Spleen (tissue), 11 donors: Measurements from ENCODE around the gene TOMM40L. TPM values are rescaled to one million over a fixed set of nuclear protein-coding genes. Genes with fewer than 3 reads are reported as not detected.
A peak's percentile ranks its signal among the peaks of the same experiment; 100 is the strongest.
"Not testable (repeated sequence)": the region's sequence is repeated elsewhere in the genome, so short reads cannot be mapped to it uniquely, and the experiment has no call there.

ENCODE experiments used
- DNase-seq: peaks from one replicate; pipeline ENCODE4 v3.0.0-alpha.2; 2020
- H3K27ac ChIP-seq, 8 donors: fragments of 200-600 bp; sonication (generic) in 7 of 8; 1 replicate in 4 of 8; 2 replicates in 4 of 8; pipeline versions ENCODE4 v1.5.0 to v1.8.0; 2016 to 2021; ENCODE audit warnings: inconsistent platforms in 4 of 8, mild to moderate bottlenecking in 4 of 8, moderate library complexity in 1 of 8
- H3K27me3 ChIP-seq, 7 donors: fragments of 200-600 bp; sonication (generic) in 6 of 7; replicated peaks in 1 of 7; 1 replicate in 4 of 7; 2 replicates in 3 of 7; pipeline versions ENCODE4 v1.5.0 to v1.8.0; 2016 to 2021; ENCODE audit warnings: inconsistent platforms in 3 of 7, mild to moderate bottlenecking in 1 of 7
- H3K36me3 ChIP-seq, 6 donors: fragments of 200-600 bp; sonication (generic) in 5 of 6; 1 replicate in 4 of 6; 2 replicates in 2 of 6; pipeline versions ENCODE4 v1.5.0 to v1.8.0; 2016 to 2021; ENCODE audit warnings: inconsistent platforms in 2 of 6
- H3K4me1 ChIP-seq, 6 donors: fragments of 200-600 bp; sonication (generic) in 5 of 6; 1 replicate in 3 of 6; 2 replicates in 3 of 6; pipeline versions ENCODE4 v1.5.0 to v1.8.0; 2016 to 2021; ENCODE audit warnings: inconsistent platforms in 3 of 6
- H3K4me3 ChIP-seq, 8 donors: fragments of 200-600 bp; sonication (generic) in 7 of 8; 1 replicate in 4 of 8; 2 replicates in 4 of 8; pipeline versions ENCODE4 v1.5.0 to v1.8.0; 2016 to 2021; ENCODE audit warnings: inconsistent platforms in 4 of 8, mild to moderate bottlenecking in 4 of 8, moderate library complexity in 2 of 8
- H3K9me3 ChIP-seq, 8 donors: fragments of 200-600 bp; sonication (generic) in 7 of 8; 1 replicate in 4 of 8; 2 replicates in 4 of 8; pipeline versions ENCODE4 v1.5.0 to v1.8.0; 2016 to 2021; ENCODE audit warnings: inconsistent platforms in 4 of 8
- POLR2A ChIP-seq, 3 donors: fragments of 450-650 bp; IDR thresholded peaks; one replicate each; pipeline ENCODE4 v1.5.1; 2017; ENCODE audit warnings: antibody characterized with exemption in 3 of 3, mild to moderate bottlenecking in 1 of 3
- POLR2AphosphoS5 ChIP-seq, 3 donors: sonication (generic); formaldehyde crosslinking; IDR thresholded peaks; one replicate each; pipeline ENCODE4 v1.5.1; 2017; ENCODE audit warnings: antibody characterized with exemption in 3 of 3
- WGBS, 5 donors: extraction: QIAGEN DNeasy Blood & Tissue Kit in 3 of 5; methylation state at CpG; one replicate each; pipeline versions ENCODE4 v1.1.5 to v1.1.7; 2013 to 2018; 5-methylcytosine and 5-hydroxymethylcytosine counted together
- intact Hi-C: fragments of 100-400 bp; cut with DNase I; formaldehyde crosslinking; loops from one replicate; pipeline ENCODE4 v1.15.0; 2023; ENCODE audit warnings: low total_unique reads
- polyA plus RNA-seq, 3 donors: library from polyadenylated mRNA; stranded (reverse); fragments of 200-250 nt; gene quantifications; one replicate each; pipeline ENCODE4 v1.2.1, GENCODE V29; 2013
- total RNA-seq, 7 donors: library from RNA; depleted of rRNA in 3 of 7; stranded (reverse); fragments of >200 nt in 3 of 7; fragmentation: NEBNext Ultra II Directional in 4 of 7; extraction: Animal tissue kit (Norgen Biotek cat#: 25700) in 4 of 7; gene quantifications; one replicate each; pipeline versions ENCODE4 v1.1.0 to v1.2.1, GENCODE V29; 2016 to 2021
- TF ChIP-seq, protein P1 (sequence below), 11 experiments: fragments of 200-600 bp in 7 of 11; fragments of 450-650 bp in 4 of 11; sonication (generic) in 4 of 11; IDR thresholded peaks in 8 of 11; conservative IDR thresholded peaks in 3 of 11; 1 replicate in 7 of 11; 2 replicates in 4 of 11; pipeline versions ENCODE4 v1.4.0 to v1.8.0; 2016 to 2021; ENCODE audit warnings: antibody characterized with exemption in 11 of 11, inconsistent platforms in 4 of 11, mild to moderate bottlenecking in 1 of 11
- donor health status: healthy with polysubstance abuse.
- donor health status: DM: no; HTN: no; CAD: no; lungs with moderate emphysema.
- donor health status: DM: no; HTN: no; CAD: no.
- donor health status: Bipolar disorder and iron deficiency.
- donor health status: healthy.
- donor health status: DM: no; HTN: no; CAD: no.
- donor health status: DM: yes; HTN: yes; CAD: no.

TOMM40L gene
- total and polyA plus RNA-seq, 10 donors: 6.2 to 15.3 (median 9.5) TPM

- H3K4me1 ChIP-seq: peaks cover 0 to 3% (median 0%) of the 10 kb centered on the region in 6 donors
- no peak for DNase-seq
- H3K27ac ChIP-seq: no peak overlapping the region
- H3K36me3 ChIP-seq: no peaks in the 10 kb centered on the region
- WGBS, 5 donors: 85 to 96% (median 93%) methylated on average over 4 of the region's 4 CpGs
- TF ChIP-seq POLR2AphosphoS5 (IDR thresholded peaks at IDR 0.05) (no peak), POLR2A (IDR thresholded peaks at IDR 0.05) (no peak)
- TF ChIP-seq, protein P1, sequence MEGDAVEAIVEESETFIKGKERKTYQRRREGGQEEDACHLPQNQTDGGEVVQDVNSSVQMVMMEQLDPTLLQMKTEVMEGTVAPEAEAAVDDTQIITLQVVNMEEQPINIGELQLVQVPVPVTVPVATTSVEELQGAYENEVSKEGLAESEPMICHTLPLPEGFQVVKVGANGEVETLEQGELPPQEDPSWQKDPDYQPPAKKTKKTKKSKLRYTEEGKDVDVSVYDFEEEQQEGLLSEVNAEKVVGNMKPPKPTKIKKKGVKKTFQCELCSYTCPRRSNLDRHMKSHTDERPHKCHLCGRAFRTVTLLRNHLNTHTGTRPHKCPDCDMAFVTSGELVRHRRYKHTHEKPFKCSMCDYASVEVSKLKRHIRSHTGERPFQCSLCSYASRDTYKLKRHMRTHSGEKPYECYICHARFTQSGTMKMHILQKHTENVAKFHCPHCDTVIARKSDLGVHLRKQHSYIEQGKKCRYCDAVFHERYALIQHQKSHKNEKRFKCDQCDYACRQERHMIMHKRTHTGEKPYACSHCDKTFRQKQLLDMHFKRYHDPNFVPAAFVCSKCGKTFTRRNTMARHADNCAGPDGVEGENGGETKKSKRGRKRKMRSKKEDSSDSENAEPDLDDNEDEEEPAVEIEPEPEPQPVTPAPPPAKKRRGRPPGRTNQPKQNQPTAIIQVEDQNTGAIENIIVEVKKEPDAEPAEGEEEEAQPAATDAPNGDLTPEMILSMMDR (IDR thresholded peaks at IDR 0.05 in 8 of 11, conservative IDR thresholded peaks at IDR 0.05 in 3 of 11): no peak
- no peak overlapping the region for H3K4me3 ChIP-seq
- peaks cover 0 to under 1% (median 0%) of the 10 kb centered on the region in 8 donors for H3K9me3 ChIP-seq
- intact Hi-C loops: no loop called here
- H3K27me3 ChIP-seq: no peaks in the 10 kb centered on the region
Observed at GRCh38 chr1:161244888-161245287, 19.0 kb downstream of the TOMM40L start.

DNA sequence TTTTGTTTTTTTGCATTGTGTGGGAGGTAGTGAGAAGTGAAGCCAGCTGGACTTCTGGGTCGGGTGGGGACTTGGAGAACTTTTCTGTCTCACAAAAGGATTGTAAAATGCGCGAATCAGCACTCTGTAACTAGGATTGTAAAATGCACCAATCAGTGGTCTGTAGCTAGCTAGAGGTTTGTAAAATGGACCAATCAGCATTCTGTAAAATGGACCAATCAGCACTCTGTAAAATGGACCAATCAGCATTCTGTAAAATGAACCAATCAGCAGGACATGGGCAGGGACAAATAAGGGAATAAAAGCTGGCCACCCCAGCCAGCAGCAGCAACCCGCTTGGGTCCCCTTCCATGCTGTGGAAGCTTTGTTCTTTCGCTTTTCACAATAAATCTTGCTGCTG, 24.2 kb downstream of the TOMM40L start:
- H3K4me3 ChIP-seq, H3K9me3 ChIP-seq, H3K36me3 ChIP-seq, intact Hi-C loops, H3K4me1 ChIP-seq, H3K27me3 ChIP-seq, DNase-seq: not testable (repeated sequence)
- WGBS, 5 donors: 79 to 88% (median 83%) methylated on average over 5 of the region's 5 CpGs
- H3K27ac ChIP-seq: peak overlapping the region in 2 of 8 donors; percentile 15 to 21

DNA sequence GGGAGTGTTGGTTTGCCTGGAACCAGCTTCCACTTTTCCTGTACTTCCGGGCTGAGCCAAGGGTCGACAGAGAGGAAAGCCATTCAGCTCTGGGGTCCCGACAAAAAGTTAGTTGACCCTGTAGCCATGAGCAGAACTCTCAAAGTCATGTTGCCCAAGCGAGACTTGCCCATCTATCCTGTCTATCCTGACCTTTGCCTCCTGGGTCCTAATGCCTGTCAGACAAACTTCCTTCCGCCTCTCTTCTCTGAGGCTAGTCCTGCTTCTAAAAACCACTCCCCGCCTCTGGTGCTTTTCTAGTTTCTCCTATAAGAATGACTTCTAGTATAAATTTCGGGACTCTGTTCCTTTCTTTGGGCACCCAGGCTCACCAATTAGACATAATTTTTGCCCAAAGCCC, 25.0 kb downstream of the TOMM40L start:
- no peak for DNase-seq
- Histone ChIP-seq H3K9me3 (peaks cover 0 to 8% (median 3%) of the 10 kb centered on the region in 8 donors), H3K27ac (no peak overlapping the region), H3K36me3 (no peaks in the 10 kb centered on the region), H3K27me3 (no peaks in the 10 kb centered on the region), H3K4me1 (no peaks in the 10 kb centered on the region), H3K4me3 (no peak overlapping the region)
- TF ChIP-seq, protein P1 (IDR thresholded peaks at IDR 0.05 in 8 of 11, conservative IDR thresholded peaks at IDR 0.05 in 3 of 11): no peak
- TF ChIP-seq POLR2A (IDR thresholded peaks at IDR 0.05) (no peak), POLR2AphosphoS5 (IDR thresholded peaks at IDR 0.05) (no peak)
- WGBS, 5 donors: 65 to 81% (median 70%) methylated on average over 7 of the region's 7 CpGs
- intact Hi-C loops: no loop called here

DNA sequence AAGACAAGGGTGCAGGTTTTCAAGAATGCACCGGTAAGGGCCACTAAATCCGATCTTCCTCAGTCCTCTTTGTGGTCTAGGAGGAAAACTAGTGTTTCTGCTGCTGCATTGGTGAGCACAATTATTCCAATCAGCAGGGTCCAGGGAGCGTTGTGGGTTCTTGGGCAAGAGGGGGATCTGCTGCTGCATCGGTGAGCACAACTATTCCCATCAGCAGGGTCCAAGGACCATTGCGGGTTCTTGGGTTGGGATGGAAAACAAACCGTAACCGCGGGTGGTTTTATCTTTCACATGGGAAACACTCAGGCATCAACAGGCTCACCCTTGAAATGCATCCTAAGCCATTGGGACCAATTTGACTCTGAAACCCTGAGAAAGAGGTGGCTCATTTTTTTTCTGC, 25.7 kb downstream of the TOMM40L start:
- intact Hi-C loops: no loop called here
- Histone ChIP-seq H3K27ac (no peak overlapping the region), H3K4me3 (no peak overlapping the region), H3K36me3 (no peaks in the 10 kb centered on the region), H3K27me3 (no peaks in the 10 kb centered on the region), H3K4me1 (no peaks in the 10 kb centered on the region), H3K9me3 (peaks cover 0 to 16% (median 7%) of the 10 kb centered on the region in 8 donors)
- TF ChIP-seq POLR2AphosphoS5 (IDR thresholded peaks at IDR 0.05) (no peak), POLR2A (IDR thresholded peaks at IDR 0.05) (no peak)
- TF ChIP-seq, protein P1 (IDR thresholded peaks at IDR 0.05 in 8 of 11, conservative IDR thresholded peaks at IDR 0.05 in 3 of 11): no peak
- no peak for DNase-seq
- 90 to 98% (median 97%) methylated on average over 8 of the region's 8 CpGs for WGBS, 5 donors

DNA sequence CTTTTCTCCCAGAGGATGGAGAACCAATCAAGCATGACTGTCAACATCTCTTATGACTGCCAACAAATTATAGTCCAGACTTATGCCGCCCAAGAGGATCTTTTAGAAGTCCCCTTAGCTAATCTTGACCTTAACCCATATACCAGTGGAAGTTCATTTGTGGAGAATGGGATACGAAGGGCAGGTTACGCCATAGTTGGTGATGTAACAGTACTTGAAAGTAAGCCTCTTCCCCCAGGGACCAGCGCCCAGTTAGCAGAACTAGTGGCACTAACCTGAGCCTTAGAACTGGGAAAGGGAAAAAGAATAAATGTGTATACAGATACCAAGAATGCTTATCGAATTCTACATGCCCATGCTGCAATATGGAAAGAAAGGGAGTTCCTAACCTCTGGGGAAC, 29.4 kb downstream of the TOMM40L start:
- H3K9me3 ChIP-seq: peaks cover 0 to 24% (median 18%) of the 10 kb centered on the region in 8 donors
- H3K27ac ChIP-seq, H3K36me3 ChIP-seq, H3K4me3 ChIP-seq, intact Hi-C loops, DNase-seq: not testable (repeated sequence)
- peaks cover 4 to 37% (median 23%) of the 10 kb centered on the region in 7 donors for H3K27me3 ChIP-seq
- 63 to 88% (median 74%) methylated on average over 5 of the region's 5 CpGs for WGBS, 5 donors
- peaks cover 0 to 16% (median 10%) of the 10 kb centered on the region in 6 donors for H3K4me1 ChIP-seq

DNA sequence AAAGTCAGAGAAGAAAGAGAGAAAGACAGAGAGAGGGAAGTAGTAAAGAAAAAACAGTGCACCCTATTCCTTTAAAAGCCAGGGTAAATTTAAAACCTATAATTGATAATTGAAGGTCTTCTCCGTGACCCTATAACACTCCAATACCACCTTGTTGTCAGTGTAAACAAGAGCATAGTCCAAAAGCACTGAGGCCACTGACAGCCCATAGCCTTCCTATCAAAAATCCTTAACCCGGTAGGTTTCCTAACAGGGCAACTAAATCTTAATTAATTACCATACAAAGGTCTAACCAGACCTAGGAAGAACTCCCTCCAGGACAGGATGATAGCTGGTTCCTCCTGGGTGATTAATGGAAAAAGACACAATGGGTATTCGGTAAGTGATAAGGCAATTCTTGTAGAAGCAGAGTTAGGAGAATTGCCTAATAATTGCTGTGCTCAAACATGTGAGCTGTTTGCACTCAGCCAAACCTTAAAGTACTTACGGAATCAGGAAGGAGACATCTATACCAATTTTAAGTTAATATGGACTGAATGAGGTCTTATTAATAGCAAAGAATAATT, 30.2 kb downstream of the TOMM40L start:
- not testable (repeated sequence) for DNase-seq
- 88 to 91% (median 90%) methylated on average over 4 of the region's 4 CpGs for WGBS, 5 donors

GRCh38 chr1:161257109-161257508, 31.2 kb downstream of the TOMM40L start:
- peaks cover 0 to 22% (median 17%) of the 10 kb centered on the region in 8 donors for H3K9me3 ChIP-seq
- H3K27me3 ChIP-seq: peaks cover 4 to 54% (median 31%) of the 10 kb centered on the region in 7 donors
- WGBS, 5 donors: 90 to 97% (median 93%) methylated on average over 4 to 5 of the region's 5 CpGs
- intact Hi-C loops, H3K27ac ChIP-seq, H3K36me3 ChIP-seq, DNase-seq: not testable (repeated sequence)
- H3K4me3 ChIP-seq: peak overlapping the region in 1 of 8 donors; percentile 13
- peaks cover 0 to 16% (median 12%) of the 10 kb centered on the region in 6 donors for H3K4me1 ChIP-seq

More for the DNA sequence above, 30.2 kb downstream of the TOMM40L start:
- H3K36me3 ChIP-seq, intact Hi-C loops, H3K27ac ChIP-seq, H3K4me3 ChIP-seq: not testable (repeated sequence)
- Histone ChIP-seq H3K4me1 (peaks cover 0 to 16% (median 12%) of the 10 kb centered on the region in 6 donors), H3K27me3 (peaks cover 4 to 44% (median 29%) of the 10 kb centered on the region in 7 donors), H3K9me3 (peaks cover 0 to 22% (median 17%) of the 10 kb centered on the region in 8 donors)
